Body of pancreas (tissue), 4 donors: Measurements from ENCODE around the gene SNRNP25.

Experiments used
- CTCF ChIP-seq, 7 experiments: fragments of 450-650 bp in 4 of 7; fragments of 200-600 bp in 3 of 7; sonication (generic) in 3 of 7; IDR thresholded peaks; one replicate each; pipeline ENCODE4 v1.5.1; 2016 to 2019; ENCODE audit warnings: antibody characterized with exemption in 7 of 7
- POLR2A ChIP-seq, 3 donors: fragments of 450-650 bp; IDR thresholded peaks; one replicate each; pipeline ENCODE4 v1.6.1; 2016; ENCODE audit warnings: antibody characterized with exemption in 3 of 3, mild to moderate bottlenecking in 2 of 3

- no peak for TF ChIP-seq CTCF (IDR thresholded peaks at IDR 0.05)
- no peak for TF ChIP-seq POLR2A (IDR thresholded peaks at IDR 0.05)
Observed at GRCh38 chr16:60166-60565, 6.5 kb downstream of the SNRNP25 start.
